Stimulated activated CD8-positive, alpha-beta memory T cell treated with anti-CD3 and anti-CD28 coated beads, Interleukin-4, amount 100 ng/mL, for 48 hours (primary cell): ENCODE results near the gene IGFALS.

Experiments used
- DNase-seq: peaks from one replicate; pipeline ENCODE4 v3.0.0-alpha.2; 2020

Gene IGFALS

DNA sequence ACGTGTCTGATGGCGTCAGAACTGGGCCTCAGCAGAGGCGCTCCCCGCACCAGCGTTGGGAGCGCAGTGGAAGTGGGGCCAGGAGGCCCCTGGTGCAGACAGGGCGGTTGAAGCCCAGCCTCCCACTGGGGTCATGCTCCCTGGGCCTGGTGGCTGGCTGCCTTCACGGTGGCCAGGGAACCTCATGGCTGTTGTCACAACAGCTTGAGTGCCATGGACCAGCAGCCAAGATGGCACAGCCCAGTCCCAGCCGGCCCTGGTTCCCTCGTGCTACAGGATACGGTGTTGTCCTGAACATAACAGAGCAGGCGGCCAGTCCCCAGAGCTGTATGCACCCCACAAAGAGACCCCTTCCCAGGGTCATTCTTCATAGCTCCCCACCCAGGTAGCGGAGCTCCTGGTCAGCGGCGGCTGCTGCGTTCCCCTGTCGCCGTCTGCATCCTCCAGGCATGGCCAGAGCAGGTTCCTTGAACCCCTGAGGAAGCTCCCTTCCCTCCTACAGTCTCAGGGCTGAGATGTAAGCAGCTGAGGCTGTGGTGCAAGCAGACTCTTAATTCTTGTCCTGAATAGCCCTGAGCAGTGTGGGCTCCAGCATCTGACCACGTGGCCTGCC lies 51.8 kb downstream of the IGFALS start:
- no peak for DNase-seq

DNA sequence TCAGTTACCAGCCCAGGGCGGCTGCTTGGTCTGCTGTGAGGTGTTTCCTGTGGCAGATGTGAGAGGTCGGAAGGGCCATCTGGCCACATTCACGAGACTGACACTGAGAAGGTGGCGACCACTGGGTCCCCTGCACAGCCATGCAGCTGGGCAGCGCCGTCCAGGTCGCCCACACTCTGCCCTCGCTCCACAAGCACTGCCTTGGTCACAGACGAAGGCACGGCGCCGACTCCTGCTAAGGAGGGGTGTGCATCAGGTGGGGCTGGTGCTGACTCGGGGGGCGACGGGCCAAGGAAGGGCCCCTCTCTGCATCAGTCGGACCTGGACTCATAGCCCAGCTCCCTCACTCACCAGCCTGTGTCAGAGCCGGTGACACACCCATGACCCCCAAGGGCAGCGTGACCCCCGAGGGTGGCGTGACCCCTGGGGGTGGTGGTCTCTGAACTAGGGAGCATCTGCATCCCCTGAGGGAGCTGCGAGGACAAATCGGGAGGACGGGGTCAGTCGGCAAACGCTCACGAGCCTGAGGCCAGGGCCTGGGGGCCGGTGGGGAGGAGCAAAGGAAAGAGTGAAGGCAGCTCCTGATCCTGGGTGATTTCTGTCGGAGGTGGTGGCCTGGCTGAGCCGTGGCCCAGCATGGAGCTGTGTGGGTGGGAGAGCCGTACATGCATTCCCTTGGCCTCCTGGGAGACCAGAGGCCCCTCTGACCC lies 52.6 kb downstream of the IGFALS start:
- no peak for DNase-seq
